ENCODE data around the gene CLEC16A. TPM values are rescaled to one million over a fixed set of nuclear protein-coding genes. Genes with fewer than 3 reads are reported as not detected.

The CLEC16A gene
- total RNA-seq, 4 donors from 2014 or later, result 20.3 to 25.7 (median 25.1) TPM

DNA sequence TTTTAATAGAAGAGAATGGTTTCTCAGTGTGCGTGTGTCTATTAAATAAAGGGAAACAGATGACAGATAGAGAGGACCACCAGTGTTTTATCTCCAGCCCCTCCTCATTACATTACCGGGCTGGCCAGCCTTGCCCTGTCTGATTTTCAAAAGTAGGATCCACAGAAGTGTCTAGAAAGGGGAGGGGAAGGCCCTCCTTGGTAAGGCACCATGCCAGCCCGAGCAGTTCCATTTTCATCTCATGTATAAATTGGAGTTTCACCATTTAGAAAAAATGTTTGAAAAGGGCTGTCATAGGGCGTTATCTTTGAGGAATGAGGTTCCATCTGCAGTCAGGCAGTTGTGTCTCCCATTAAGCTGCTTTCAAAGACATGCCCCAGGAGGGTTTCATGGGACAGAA is 214.9 kb downstream of the CLEC16A start:
- Histone ChIP-seq H3K27me3 (no peaks in the 10 kb centered on the region), H3K4me3 (no peak overlapping the region), H3K36me3 (no peaks in the 10 kb centered on the region), H3K9me3 (no peaks in the 10 kb centered on the region), H3K4me1 (peaks cover 0 to 30% (median 9%) of the 10 kb centered on the region in 3 donors), H3K27ac (peak overlapping the region in 1 of 4 donors; percentile 6)
- DNase-seq, result no peak
- 73% methylated on average over 4 of the region's 4 CpGs for WGBS, 2 donors
- TF ChIP-seq, protein P1, sequence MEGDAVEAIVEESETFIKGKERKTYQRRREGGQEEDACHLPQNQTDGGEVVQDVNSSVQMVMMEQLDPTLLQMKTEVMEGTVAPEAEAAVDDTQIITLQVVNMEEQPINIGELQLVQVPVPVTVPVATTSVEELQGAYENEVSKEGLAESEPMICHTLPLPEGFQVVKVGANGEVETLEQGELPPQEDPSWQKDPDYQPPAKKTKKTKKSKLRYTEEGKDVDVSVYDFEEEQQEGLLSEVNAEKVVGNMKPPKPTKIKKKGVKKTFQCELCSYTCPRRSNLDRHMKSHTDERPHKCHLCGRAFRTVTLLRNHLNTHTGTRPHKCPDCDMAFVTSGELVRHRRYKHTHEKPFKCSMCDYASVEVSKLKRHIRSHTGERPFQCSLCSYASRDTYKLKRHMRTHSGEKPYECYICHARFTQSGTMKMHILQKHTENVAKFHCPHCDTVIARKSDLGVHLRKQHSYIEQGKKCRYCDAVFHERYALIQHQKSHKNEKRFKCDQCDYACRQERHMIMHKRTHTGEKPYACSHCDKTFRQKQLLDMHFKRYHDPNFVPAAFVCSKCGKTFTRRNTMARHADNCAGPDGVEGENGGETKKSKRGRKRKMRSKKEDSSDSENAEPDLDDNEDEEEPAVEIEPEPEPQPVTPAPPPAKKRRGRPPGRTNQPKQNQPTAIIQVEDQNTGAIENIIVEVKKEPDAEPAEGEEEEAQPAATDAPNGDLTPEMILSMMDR (IDR thresholded peaks at IDR 0.05), result no peak
- TF ChIP-seq POLR2A (IDR thresholded peaks at IDR 0.05), result no peak
- intact Hi-C loops (cut with DNase I), result no loop called here

DNA sequence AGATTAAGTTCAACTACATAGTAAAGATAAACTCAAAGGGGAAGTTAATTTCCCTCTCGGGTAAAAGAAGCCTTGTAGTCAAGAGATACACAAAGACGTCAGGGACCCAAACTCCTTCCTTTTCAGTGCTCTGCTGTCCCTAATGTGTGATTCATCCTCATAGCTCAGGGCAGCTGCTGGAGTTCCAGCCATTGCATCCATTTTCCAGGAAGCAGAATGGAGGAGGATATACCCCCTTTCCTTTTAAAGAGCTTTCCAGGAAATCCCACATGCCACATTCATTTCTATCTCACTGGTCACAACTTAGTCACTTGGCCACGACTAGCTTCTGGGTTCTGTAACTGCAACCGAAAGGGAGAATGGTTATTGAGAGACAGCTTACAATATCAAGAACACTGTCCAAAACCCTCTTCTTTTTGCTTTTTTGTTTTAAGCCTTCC is 216.3 kb downstream of the CLEC16A start:
- DNase-seq, result no peak
- no peaks in the 10 kb centered on the region for H3K9me3 ChIP-seq
- peaks cover 0 to 30% (median 9%) of the 10 kb centered on the region in 3 donors for H3K4me1 ChIP-seq
- intact Hi-C loops (cut with DNase I), result no loop called here
- no peaks in the 10 kb centered on the region for H3K36me3 ChIP-seq
- TF ChIP-seq, protein P1 (IDR thresholded peaks at IDR 0.05), result no peak
- TF ChIP-seq POLR2A (IDR thresholded peaks at IDR 0.05), result no peak
- no peaks in the 10 kb centered on the region for H3K27me3 ChIP-seq
- WGBS, 2 donors, result 63 to 76% methylated on average over 4 of the region's 4 CpGs
- peak overlapping the region in 1 of 4 donors; percentile 73 for H3K27ac ChIP-seq
- H3K4me3 ChIP-seq, result no peak overlapping the region

DNA sequence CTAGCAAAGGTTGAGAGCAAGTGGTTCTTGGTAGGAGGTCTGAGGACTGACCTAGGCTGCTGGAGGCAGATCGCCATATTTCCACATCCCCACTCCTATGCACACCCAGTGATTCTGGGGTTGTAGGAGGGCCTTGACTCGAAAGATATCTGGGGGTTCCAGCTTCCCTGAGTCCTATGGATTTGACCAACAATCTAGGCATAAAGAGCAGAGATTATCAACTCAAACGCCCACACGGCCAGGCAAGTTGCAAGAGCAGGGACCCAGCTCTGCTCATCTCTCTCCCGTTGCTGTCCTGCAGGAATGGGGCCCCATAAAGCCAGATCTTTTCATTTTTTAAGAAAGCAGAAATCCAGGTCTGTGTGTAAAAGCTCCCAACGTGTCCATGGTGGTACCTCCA is 217.1 kb downstream of the CLEC16A start:
- Histone ChIP-seq H3K27me3 (no peaks in the 10 kb centered on the region), H3K27ac (peak overlapping the region in 3 of 4 donors; percentile 48 to 73 (median 50)), H3K4me1 (peaks cover 0 to 30% (median 9%) of the 10 kb centered on the region in 3 donors), H3K4me3 (no peak overlapping the region), H3K36me3 (peaks cover 0 to 7% (median 0%) of the 10 kb centered on the region in 3 donors), H3K9me3 (no peaks in the 10 kb centered on the region)
- WGBS, 2 donors, result 78 to 82% methylated on average over 6 of the region's 6 CpGs
- intact Hi-C loops (cut with DNase I), result no loop called here
- TF ChIP-seq, protein P1 (IDR thresholded peaks at IDR 0.05), result no peak
- no peak for TF ChIP-seq POLR2A (IDR thresholded peaks at IDR 0.05)
- DNase-seq, result no peak

DNA sequence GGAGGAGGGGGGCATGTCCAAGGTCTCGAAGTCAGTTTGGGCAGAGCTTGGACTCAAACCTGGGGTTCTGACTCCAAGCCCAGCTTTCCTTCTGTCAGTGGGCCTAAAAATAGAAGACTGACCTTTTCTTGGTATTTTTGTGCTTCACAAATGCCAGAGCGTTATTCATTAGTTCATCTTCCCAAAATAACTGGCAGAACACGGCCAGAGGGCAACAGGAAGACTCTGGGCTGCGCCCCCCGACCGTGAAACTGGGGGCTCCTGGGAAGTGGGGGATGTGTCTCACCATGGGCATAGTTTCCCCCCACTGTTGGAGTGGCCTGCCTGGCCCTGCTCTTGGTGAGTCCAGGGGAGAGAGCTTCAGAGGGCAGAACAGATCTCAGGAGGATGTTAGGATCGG is 217.6 kb downstream of the CLEC16A start:
- Histone ChIP-seq H3K27ac (peak overlapping the region in 3 of 4 donors; percentile 48 to 73 (median 50)), H3K4me3 (no peak overlapping the region), H3K9me3 (no peaks in the 10 kb centered on the region), H3K27me3 (no peaks in the 10 kb centered on the region), H3K36me3 (peaks cover 0 to 13% (median 0%) of the 10 kb centered on the region in 3 donors), H3K4me1 (peaks cover 0 to 30% (median 9%) of the 10 kb centered on the region in 3 donors)
- 43 to 54% methylated on average over 3 to 7 of the region's 7 CpGs for WGBS, 2 donors
- intact Hi-C loops (cut with DNase I), result no loop called here
- DNase-seq, result no peak
- TF ChIP-seq, protein P1 (IDR thresholded peaks at IDR 0.05), result no peak
- no peak for TF ChIP-seq POLR2A (IDR thresholded peaks at IDR 0.05)

DNA sequence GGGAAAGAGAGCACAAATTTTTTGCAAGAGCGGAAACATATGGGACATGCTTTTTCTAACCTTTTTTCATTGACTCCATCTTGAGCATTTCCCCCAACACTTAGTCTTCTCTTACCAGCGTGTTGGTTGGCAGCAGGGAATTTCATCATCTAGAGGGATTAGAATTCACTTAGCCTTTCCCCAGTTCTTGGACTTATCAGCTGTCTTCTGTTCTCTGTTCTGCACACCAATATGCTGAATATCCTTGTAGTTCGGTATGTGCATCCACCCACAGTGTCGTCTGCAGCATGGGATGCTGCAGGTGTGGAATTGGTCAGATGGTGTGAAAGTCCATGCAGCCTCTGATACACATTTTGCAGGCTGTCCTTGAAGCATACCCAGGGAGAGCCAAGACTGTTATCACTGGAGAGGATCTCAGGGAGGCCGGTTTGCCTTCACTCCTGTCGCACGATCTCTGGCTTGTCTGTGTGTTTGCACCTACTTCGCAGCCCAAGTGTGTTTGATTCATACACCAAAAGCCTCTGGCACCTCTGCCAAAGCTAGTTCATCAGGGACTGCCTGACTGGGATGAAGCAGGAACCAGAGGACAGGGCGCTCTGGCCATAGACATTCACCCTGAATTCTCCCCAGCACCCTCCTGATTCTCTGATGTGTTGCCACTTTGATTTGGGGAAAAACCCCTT is 218.4 kb downstream of the CLEC16A start:
- intact Hi-C loops (cut with DNase I), result no loop called here
- WGBS, 2 donors, result 87 to 93% methylated on average over 6 to 8 of the region's 9 CpGs
- H3K36me3 ChIP-seq, result peaks cover 0 to 20% (median 2%) of the 10 kb centered on the region in 3 donors
- no peaks in the 10 kb centered on the region for H3K27me3 ChIP-seq
- H3K9me3 ChIP-seq, result no peaks in the 10 kb centered on the region
- no peak for DNase-seq
- H3K27ac ChIP-seq, result peak overlapping the region in 3 of 4 donors; percentile 48 to 73 (median 50)
- no peak overlapping the region for H3K4me3 ChIP-seq
- TF ChIP-seq, protein P1 (IDR thresholded peaks at IDR 0.05), result no peak
- TF ChIP-seq POLR2A (IDR thresholded peaks at IDR 0.05), result no peak
- H3K4me1 ChIP-seq, result peaks cover 0 to 27% (median 9%) of the 10 kb centered on the region in 3 donors
